NCI-H2171 treated with DMSO at 0.1 percent for 48 hours (cell line): ENCODE data around the gene ACTR1A.
"Not testable (repeated sequence)": the region's sequence is repeated elsewhere in the genome, so short reads cannot be mapped to it uniquely, and the experiment has no call there.

Source experiments
- DNase-seq: peaks from one replicate; lab custom pipeline; 2025; lab: John Stamatoyannopoulos, UW

ACTR1A gene

GRCh38 chr10:102514487-102515311 is 12.2 kb upstream of the ACTR1A start:
- DNase-seq: no peak

GRCh38 chr10:102511583-102512274 is 9.2 kb upstream of the ACTR1A start:
- DNase-seq: no peak

GRCh38 chr10:102509387-102509786 is 6.9 kb upstream of the ACTR1A start:
- DNase-seq: no peak

- DNase-seq: no peak
Observed at GRCh38 chr10:102508506-102508905, 6.0 kb upstream of the ACTR1A start.

GRCh38 chr10:102507521-102507920 is 5.0 kb upstream of the ACTR1A start:
- no peak for DNase-seq

GRCh38 chr10:102505462-102506115 is 3.1 kb upstream of the ACTR1A start:
- DNase-seq: no peak

GRCh38 chr10:102504976-102505300 is 2.4 kb upstream of the ACTR1A start:
- no peak for DNase-seq

DNA sequence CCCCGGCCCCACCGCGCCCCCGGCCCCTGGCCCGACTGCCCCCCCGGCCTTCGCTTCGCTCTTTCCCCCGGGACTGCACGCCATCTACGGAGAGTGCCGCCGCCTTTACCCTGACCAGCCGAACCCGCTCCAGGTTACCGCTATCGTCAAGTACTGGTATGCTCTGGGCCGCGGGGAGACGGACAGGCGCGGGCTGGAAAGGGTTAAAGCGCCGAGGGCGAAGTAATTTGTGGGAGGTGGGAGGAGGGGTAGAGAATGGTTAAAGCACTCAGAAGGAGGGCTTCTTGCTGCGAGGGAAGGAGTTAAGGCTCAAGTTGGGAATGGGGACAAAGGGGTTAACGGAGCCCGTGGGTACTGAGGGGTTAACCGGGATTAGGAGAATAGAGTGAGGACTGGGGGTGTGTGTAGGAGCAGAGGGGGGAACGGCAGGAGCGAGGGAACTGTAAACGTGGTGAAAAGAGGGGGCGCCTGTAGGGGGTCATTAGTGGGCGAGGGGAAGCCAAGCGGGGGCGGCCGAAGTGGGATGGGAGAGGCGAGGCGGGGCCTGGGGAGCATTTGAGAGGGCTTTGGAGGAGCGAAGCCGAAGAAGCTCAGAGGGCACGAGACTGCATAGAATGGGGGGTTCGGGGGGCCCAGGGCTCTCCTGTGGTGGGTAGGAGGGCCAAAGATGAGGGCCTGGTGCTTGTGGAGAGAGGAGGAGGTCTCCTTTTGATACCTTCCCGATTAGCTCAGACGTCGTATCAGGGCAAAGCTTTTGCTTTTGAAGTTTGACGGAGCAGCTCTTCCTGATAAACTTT is 1.9 kb upstream of the ACTR1A start:
- no peak for DNase-seq

DNA sequence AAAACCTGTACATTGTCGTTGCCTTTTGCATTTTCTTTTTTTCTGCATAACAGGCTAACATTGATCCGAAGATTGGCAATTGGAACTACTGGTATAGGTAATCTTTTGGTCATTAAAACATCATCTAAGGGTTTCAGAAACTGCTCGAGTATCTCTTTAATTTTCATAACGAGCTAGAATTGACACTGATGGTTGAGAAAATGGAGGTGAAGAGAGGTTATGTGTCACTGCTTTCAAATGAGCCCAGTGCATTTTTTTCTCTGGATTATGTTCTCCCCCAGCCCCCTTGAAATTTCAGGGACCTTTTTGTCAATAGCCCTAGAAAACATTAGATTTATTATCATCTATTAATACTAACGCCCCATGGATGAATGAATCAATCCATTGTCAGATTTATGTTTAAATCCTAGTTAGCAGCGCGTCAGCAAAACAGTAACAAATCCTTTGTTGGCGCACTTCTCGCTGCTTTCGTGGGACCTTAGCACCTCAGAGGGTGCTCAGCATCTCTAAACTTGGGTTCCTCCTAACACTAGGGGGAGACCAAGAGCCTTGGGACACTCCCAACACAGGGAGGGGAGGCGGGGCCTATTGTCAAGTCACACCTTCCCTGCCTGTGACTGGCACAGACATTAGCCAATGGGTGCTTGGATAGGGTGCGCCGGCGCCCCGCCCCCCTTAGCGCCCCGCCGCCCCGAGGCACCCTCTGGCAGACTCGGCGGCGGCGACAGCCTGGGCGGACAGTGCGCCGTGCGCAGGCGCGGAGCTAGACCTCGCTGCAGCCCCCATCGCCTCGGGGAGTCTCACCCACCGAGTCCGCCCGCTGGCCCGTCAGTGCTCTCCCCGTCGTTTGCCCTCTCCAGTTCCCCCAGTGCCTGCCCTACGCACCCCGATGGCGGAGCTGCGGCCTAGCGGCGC is 1.0 kb upstream of the ACTR1A start, which contains the start of gene SUFU:
TSS of gene SUFU (plus strand) at position 709 of the 915 bp plus-strand sequence. CDS start at position 890, 181 bp downstream.
- DNase-seq: peak; percentile 92

- DNase-seq: peak; percentile 94
Observed at GRCh38 chr10:102502029-102502336, 529 bp downstream of the ACTR1A start.

DNA sequence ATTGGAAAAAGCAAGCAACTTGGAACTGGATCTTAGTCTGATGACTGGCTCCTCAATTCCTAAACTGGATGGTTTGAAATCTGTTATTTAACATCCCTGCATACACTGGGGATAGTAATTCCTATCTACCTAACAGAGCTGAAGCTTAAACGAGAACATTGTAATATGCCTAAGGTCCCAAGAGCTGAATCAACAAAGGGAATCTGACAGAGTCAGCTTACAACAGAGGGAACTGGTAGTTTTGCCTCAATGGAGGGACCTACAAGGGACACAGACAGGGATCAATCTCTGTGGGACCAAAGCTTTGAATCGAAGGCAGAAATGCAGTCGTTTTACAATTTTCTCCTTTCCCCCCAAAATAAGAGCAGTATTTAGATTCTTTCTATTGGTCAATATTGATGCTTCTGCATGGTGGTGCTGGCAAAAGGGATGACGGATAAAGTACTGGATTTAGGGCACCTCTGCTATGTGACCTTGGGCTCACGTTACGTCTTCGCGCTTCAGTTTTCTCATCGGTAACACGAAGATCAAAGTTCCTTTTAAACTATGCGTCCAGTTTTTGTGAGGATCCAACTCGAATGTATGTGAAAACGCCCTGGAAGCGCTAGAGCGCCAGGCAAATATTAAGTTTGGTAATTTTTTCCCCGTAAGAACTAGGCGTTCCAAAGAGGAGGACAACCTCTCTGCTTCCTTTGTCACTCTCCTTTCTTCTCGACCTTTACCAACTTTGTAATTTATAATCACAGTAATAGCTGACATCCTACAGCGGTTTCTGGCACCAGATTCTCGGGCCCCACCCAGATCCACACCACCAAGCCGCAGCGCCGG is 1.1 kb downstream of the ACTR1A start:
- DNase-seq: no peak

GRCh38 chr10:102500686-102501085 is 1.8 kb downstream of the ACTR1A start:
- not testable (repeated sequence) for DNase-seq

DNA sequence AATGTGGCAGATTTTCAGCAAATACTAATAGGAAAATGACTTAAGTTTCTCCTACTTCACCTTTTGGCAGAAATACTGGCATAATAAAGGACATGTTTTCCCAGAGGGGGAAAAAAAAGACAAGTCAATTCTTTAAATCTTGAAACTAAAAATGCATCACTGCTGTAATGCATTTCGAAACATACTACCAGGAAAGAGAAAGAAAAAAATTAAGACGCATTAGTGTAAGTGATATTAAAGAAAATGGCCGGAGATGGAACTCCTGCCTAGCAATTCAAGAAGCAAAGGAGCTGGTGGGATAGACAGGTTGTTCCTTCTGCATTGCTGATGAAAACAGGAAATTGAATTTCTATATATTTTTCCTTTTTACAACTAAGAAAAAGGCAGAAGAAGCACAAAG is 3.2 kb downstream of the ACTR1A start:
- no peak for DNase-seq

GRCh38 chr10:102497545-102497944 is 5.0 kb downstream of the ACTR1A start:
- no peak for DNase-seq

DNA sequence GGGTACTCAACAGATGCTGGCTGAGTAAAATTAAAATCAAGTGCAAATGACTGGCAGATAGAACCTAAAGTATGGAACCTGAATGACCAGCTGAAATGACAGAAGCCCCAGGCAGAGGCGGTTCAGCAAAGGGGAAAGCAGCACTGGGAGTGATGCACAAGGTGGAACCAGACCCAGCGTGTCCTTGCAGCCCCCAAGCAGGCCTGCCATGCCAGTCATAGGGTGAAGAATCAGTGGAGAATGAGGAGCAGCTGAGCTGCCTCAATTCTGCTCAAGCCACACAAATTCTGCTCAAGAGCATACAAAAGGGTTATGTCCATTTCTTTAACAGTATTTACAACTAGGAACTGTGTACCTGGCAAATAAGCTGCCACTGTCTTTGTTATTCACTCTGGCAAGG is 8.7 kb downstream of the ACTR1A start:
- no peak for DNase-seq

DNA sequence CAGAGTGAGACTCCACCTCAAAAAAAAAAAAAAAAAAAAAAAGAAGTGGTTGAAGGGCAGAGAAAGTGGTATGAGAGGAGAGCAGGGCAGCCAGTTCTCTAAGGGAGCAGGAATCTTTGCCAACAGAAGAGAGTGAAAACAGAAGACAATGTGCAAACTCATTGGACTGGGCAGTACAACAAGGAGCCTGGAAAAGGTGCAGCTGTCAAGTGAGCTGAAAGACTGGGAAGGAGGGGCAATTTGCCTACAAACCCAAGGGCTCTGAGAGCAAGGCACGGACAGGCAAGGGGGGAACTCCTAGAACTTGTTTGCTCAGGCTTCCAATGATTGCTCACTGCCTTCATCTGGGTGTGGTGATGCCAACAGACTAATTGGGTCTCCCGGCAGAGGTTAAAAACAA is 9.5 kb downstream of the ACTR1A start:
- peak; percentile 5 for DNase-seq

GRCh38 chr10:102492344-102492939 is 10.1 kb downstream of the ACTR1A start:
- peak; percentile 2 for DNase-seq

- no peak for DNase-seq
Observed at GRCh38 chr10:102491136-102491535, 11.4 kb downstream of the ACTR1A start.

- DNase-seq: peak; percentile 12
Observed at GRCh38 chr10:102485093-102485784, 17.3 kb downstream of the ACTR1A start.
